ENCODE results near the gene HERC6.
A peak's percentile ranks its signal among the peaks of the same experiment; 100 is the strongest.
"Not testable (repeated sequence)": the region's sequence is repeated elsewhere in the genome, so short reads cannot be mapped to it uniquely, and the experiment has no call there.

HERC6 gene

GRCh38 chr4:88447371-88448095 is 68.9 kb downstream of the HERC6 start:
- no peak for DNase-seq

DNA sequence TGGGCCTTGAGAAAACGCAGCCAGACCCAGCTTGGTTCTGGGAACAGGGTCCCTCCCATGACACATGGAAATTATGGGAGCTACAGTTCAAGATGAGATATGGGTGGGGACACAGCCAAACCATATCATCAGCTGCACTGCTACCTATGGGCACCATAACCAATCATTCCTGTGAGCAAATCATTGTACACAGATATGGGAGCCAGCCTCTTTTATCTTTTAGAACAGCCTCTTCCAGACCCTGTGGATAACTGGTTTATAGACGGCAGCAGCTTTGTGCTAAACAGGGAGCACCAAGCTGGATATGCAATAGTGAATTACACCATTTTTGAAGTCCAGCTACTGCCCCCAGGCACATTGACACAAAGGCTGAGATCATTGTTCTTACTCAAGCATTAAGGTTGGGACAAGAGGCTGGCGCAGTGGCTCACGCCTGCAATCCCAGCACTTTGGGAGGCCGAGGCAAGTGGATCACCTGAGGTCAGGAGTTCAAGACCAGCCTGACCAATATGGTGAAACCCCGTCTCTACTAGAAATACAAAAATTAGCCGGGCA is 69.6 kb downstream of the HERC6 start:
- DNase-seq, result not testable (repeated sequence)

GRCh38 chr4:88448889-88449288 is 70.2 kb downstream of the HERC6 start:
- DNase-seq, result no peak

DNA sequence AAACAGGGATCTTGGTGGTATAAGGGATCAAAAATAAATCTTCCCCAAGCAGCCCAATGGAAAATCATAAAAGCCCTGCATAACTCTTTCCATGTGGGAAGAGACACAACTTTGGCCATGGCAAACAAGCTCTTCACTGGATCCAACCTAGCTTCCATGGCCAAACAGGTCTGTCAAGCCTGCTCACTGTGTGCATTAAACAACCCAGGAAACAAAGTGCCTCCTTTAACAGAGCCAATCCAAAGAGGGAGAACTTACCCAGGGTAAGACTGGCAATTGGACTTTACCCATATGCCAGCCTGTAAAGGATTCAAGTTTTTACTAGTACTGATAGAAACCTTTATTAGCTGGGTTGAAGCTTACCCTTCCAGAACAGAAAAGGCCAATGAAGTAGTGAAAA is 70.6 kb downstream of the HERC6 start:
- no peak for DNase-seq

- DNase-seq, result no peak
Observed at GRCh38 chr4:88451205-88451604, 72.6 kb downstream of the HERC6 start.

DNA sequence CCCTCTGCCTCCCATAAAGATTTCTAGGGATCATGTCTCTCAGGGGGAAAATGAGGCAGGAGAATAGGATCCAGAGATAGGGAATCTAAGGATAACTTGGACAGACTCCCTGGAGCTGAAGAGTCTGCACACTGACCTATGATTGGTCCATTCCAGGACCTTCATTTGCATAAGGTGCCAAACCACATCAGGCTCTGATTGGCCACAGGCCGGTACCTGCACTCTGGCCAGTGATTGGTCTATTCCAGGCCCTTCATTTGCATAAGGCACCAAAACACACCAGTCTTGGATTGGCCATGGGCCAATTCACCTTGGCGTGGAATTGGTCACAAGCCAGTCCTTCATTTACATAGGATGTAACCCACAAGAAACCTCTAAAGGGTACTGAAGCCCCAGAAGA is 74.3 kb downstream of the HERC6 start:
- no peak for DNase-seq

GRCh38 chr4:88456670-88457306 is 78.1 kb downstream of the HERC6 start, which contains the start of gene HERC5:
Gene HERC5, plus strand, starts transcription at chr4:88457119. Its CDS starts 151 bp downstream, at chr4:88457270.
- DNase-seq, result peak; percentile 82

- peak; percentile 41 for DNase-seq
Observed at GRCh38 chr4:88457307-88458103, 78.9 kb downstream of the HERC6 start.

DNA sequence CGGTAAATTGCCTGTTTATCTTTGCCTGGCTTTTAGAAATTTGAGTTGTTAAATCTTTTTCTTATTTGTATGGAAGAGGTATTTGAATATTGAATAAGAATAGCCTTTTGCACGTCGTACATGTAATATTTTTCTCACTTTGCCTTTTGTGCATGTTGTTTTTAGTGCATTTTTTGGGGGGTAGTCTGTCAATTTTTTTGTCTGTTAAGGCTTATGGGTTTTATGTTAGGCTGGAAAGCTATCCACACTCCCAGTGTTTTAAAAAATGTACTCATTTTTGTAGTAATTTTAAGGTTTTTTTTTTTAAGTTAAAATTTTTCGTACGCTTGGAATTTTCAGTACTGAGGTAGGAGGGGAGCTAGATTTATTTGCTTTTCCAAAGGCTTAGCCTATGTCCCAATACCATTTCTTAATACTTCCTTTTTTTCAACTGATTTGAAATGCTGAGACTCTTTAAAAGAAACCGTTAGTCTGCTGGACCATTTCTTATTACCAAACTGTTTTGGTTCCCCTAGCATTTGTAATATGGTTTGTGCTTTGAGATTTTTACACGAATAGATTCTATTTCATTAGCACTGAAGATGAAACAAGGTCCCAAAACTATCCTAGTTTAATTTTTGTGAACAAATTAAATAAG is 79.6 kb downstream of the HERC6 start:
- DNase-seq, result no peak

DNA sequence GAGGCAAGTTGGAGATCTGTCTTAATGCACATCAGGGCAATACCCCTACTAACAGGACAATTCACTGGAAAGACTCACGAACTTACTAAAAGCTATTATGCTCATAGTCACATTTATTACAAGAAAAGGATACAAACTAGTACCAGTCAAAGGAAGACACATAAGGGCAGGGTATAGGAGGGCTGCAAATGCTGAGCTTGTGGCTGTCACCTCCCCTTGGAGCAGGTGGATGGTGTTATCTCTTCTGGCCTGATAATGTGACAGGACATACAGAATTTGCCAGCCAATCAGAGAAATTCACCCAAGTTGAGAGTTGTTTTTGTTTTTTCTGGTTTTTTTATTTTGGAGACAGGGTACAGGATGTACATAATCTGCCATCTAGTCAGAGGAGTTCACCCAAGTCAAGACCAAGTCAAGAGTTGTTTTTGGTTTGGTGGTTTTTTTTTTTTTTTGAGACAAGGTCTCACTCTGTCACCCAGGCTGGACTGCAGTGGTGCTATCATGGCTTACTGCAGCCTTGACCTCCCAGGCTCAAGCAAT is 87.1 kb downstream of the HERC6 start:
- no peak for DNase-seq

DNA sequence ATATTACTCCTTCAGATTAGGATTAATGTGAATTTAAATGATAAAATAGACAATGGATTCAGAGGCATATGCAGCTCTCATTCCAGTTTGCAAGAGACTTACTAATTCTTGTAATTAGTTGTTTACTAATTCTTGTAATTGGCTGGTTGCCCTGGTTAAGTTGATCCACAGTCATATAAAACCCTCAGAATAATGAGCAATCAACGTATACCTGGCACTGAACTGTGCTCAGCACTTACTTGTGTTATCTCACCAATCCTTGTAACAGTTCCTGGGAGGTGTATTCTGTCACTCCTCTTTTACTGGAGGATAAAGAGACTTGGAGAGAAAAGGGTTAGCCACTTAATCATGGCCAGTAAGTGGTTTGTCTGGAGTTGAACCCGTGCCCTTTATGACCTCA is 88.7 kb downstream of the HERC6 start:
- no peak for DNase-seq

- no peak for DNase-seq
Observed at GRCh38 chr4:88477229-88477860, 98.7 kb downstream of the HERC6 start.

DNA sequence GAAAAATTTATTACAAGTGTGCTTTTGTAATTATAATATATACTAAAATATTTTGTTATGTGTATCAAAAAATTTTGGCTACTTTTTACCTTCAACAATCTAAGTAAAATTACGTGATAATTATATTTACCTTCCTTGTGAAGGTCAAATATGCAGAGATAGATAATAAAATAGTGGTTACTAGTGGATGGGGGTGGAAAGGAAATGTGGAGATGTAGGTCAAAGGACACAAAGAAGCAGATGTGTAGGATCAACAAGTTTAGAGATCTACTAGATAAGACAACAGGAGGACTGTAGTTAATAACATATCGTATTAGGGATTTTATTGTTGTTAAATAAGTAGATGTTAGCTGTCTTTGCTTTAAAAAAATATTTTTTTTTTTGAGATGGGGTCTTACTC is 99.6 kb downstream of the HERC6 start:
- no peak for DNase-seq

GRCh38 chr4:88481537-88481936 is 102.9 kb downstream of the HERC6 start:
- no peak for DNase-seq

DNA sequence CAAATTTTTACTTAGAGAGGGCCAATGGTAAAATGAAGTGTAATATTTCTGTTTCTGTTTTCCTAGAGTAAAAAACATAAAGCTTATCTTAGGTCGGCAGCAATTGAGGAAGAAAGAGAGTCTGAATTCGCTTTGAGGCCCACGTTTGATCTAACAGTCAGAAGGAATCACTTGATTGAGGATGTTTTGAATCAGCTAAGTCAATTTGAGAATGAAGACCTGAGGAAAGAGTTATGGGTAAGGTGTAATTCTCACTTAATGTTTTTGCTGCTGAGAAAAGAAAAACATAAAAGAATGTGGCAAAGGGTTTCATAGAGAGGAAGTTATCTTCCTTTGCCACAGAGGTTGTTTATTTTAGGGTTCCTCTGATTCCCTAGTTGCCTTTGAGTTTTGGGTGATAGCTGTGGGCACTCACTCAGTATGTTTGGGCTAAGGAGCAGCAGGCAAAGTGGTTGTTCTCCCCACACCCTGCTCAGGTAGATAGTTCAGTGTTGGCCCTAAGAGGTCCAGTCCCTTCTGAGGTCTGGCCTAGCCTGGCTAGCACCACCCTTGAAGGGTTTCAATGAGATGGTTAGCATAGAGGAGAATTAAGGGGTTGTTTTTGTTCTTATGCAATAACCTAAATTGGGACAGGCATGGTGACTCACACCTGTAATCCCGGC is 110.6 kb downstream of the HERC6 start:
- DNase-seq, result no peak
